HepG2 (cell line): ENCODE results near the gene DRAM1. TPM values are rescaled to one million over a fixed set of nuclear protein-coding genes. Genes with fewer than 3 reads are reported as not detected.

Experiments used
- HNRNPL ChIP-seq: fragments of 200-400 bp; formaldehyde crosslinking; IDR thresholded peaks from 2 replicates; pipeline ENCODE4 v1.6.1; 2017; ENCODE audit warnings: mild to moderate bottlenecking, low read depth, low read length
- MAFF ChIP-seq: IDR thresholded peaks from 2 replicates; pipeline ENCODE4 v1.6.1; 2011; ENCODE audit warnings: low read depth, low read length, improper control_type of control experiment
- PRDM10 ChIP-seq: sonication (generic); formaldehyde crosslinking; IDR thresholded peaks from 2 replicates; pipeline ENCODE4 v1.4.0; 2020; ENCODE audit warnings: low read depth, missing genetic modification reagents
- PRDM4 ChIP-seq: sonication (generic); formaldehyde crosslinking; IDR thresholded peaks from 2 replicates; pipeline ENCODE4 v1.9.0; 2021; ENCODE audit warnings: missing genetic modification reagents, borderline replicate concordance
- SMC3 ChIP-seq: IDR thresholded peaks from 2 replicates; pipeline ENCODE4 v1.6.1; 2011; ENCODE audit warnings: low read length, improper control_type of control experiment
- STAG1 ChIP-seq: sonication (generic); formaldehyde crosslinking; IDR thresholded peaks from 2 replicates; pipeline ENCODE4 v1.4.0; 2020; ENCODE audit warnings: missing genetic modification reagents
- TFDP2 ChIP-seq: sonication (generic); formaldehyde crosslinking; IDR thresholded peaks from 2 replicates; pipeline ENCODE4 v1.4.0; 2020; ENCODE audit warnings: missing genetic modification reagents
- ZFP37 ChIP-seq: sonication (generic); formaldehyde crosslinking; IDR thresholded peaks from 2 replicates; pipeline ENCODE4 v1.4.0; 2020; ENCODE audit warnings: missing genetic modification reagents, borderline replicate concordance
- ZIK1 ChIP-seq: sonication (generic); formaldehyde crosslinking; IDR thresholded peaks from 2 replicates; pipeline ENCODE4 v1.5.0; 2020; ENCODE audit warnings: mild to moderate bottlenecking, low read depth, missing genetic modification reagents, borderline replicate concordance
- ZNF564 ChIP-seq: sonication (generic); formaldehyde crosslinking; IDR thresholded peaks from 2 replicates; pipeline ENCODE4 v1.8.1; 2023; ENCODE audit warnings: mild to moderate bottlenecking, missing genetic modification reagents
- polyA plus RNA-seq, 8 experiments: library from polyadenylated mRNA; depleted of rRNA in 3 of 8; stranded (reverse) in 7 of 8; unstranded in 1 of 8; fragments of >200 nt; fragmentation: Illumina TruSeq in 4 of 8; extraction: Trizol in 4 of 8; gene quantifications; 2 replicates each; pipeline versions ENCODE4 v1.2.1 to v1.2.3, GENCODE V29; 2011 to 2016; ENCODE audit warnings: low read depth in 4 of 8, missing spikeins in 1 of 8, mixed read lengths in 1 of 8; ENCODE audit not compliant: insufficient read depth in 1 of 8
- total RNA-seq, 5 experiments: library from RNA; depleted of rRNA; stranded (reverse); fragments of >200 nt; fragmentation: Illumina TruSeq; extraction: Trizol; gene quantifications; 2 replicates each; pipeline ENCODE4 v1.2.3, GENCODE V29; 2016; ENCODE audit warnings: low read depth in 1 of 5

The DRAM1 gene
- total and polyA plus RNA-seq, 2 of the 13 experiments (the other 11 are each of a cell fraction or from before 2014, with no cell fraction given), result 20.9 to 32.6 TPM

GRCh38 chr12:101939856-101940265 lies 62.5 kb downstream of the DRAM1 start (continued):
- TF ChIP-seq PRDM4 (CRISPR knock-in tag) (no peak), PRDM10 (peak; percentile 77; the same call in 1 of the 2 replicates), ZNF564 (CRISPR knock-in tag) (no peak), MAFF (peak; percentile 8; the same call in 1 of the 2 replicates), ZFP37 (CRISPR knock-in tag) (no peak), SMC3 (peak; percentile 84), ZIK1 (no peak), STAG1 (CRISPR knock-in tag) (peak; percentile 92), TFDP2 (CRISPR knock-in tag) (no peak), HNRNPL (no peak)
